HG03025 (cell line): ENCODE results near the gene PPDPF.

Source experiments
- ATAC-seq: cut with Tn5 transposase; IDR thresholded peaks from one replicate; pipeline ENCODE4 v1.9.1; 2021; ENCODE audit warnings: mild to moderate bottlenecking, moderate library complexity; ENCODE audit not compliant: unreplicated experiment, low FRiP score

Gene PPDPF

GRCh38 chr20:63487116-63487764, 33.3 kb upstream of the PPDPF start:
- no peak for ATAC-seq

GRCh38 chr20:63487781-63488241, 32.8 kb upstream of the PPDPF start:
- no peak for ATAC-seq

DNA sequence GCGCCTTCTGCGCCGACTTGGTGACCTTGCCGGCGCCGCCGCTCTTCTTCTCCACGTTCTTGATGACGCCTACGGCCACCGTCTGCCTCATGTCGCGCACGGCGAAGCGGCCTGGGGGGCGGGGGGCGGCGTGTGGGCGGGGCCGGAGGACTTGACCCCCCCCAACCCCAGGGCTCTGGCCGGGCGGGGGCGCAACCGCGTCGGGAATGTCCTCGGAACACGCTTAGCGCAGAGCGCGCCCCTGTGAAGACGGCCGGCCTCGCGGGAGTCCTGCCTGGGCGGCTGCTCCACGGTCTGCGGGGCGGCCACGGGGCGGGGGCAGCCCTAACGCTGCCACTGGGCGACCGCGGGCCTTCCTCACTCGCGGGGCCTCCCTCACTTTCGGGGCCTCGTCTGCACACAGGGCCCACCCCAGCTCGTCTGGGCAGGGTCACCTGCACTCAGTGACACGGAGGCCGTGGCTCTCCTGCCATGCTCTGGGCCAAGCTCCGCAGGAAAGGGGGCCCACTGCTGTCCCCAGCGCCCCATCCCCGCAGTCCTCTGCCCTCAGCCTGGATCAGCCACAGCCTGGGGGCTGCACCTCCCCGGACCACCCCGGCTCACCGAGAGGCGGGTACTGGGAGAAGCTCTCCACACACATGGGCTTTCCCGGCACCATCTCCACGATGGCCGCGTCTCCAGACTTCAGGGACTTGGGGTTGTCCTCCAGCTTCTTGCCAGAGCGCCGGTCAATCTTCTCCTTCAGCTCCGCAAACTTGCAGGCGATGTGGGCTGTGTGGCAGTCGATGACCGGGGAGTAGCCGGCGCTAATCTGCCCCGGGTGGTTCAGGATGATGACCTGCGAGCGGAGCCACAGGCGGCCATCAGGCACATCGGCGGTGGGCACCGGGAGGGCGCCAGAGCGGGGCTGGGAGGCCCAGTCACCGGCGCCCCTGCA, 32.0 kb upstream of the PPDPF start:
- no peak for ATAC-seq

- no peak for ATAC-seq
These were observed 30.1 kb upstream of the PPDPF start for GRCh38 chr20:63490416-63490815.

GRCh38 chr20:63491078-63491477, 29.5 kb upstream of the PPDPF start:
- ATAC-seq = no peak

DNA sequence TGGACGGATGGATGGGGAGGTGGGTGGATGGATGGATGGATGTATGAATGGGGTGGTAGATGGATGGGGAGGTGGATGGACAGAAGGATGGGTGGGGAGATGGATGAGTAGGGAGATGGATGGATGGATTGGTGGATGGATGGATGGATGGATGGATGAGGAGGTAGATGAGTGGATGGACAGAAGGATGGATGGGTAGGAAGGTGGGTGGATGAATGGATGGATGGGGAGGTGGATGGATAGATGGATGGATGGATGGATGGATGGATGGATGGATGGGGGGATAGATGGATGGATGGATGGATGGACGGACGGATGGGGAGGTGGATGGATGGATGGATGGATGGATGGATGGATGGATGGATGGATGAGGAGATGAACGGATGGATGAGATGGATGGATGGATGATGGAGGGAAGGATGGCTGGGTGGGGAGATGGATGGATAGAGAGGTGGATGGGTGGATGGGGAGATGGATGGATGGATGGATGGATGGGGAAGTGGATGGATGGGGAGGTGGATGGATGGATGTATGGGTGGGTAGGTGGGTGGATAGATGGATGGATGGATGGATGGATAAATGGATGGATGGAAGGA, 28.8 kb upstream of the PPDPF start:
- no peak for ATAC-seq

GRCh38 chr20:63492518-63492917, 28.0 kb upstream of the PPDPF start:
- no peak for ATAC-seq

GRCh38 chr20:63492982-63493381, 27.6 kb upstream of the PPDPF start:
- ATAC-seq = no peak

GRCh38 chr20:63493563-63494020, 27.0 kb upstream of the PPDPF start:
- ATAC-seq = no peak

DNA sequence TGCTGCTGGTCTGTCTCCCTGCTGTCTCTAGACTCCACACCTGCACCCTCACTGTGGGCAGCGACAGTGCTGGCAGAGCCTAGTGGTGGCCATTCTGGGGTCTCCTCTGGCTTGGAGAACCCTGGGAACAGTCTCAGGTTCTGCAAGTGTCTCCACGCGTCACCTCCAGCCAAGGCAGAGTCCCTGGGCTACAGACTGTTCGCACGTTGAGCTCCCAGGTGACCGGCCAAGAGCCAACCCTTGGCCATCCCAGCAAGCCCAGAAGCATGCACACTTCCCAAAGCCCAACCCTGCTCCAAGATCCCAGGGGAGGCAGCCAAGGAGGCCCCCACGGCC, 26.5 kb upstream of the PPDPF start:
- ATAC-seq = no peak

GRCh38 chr20:63494420-63495166, 26.0 kb upstream of the PPDPF start:
- no peak for ATAC-seq

GRCh38 chr20:63495167-63495720, 25.3 kb upstream of the PPDPF start:
- no peak for ATAC-seq

DNA sequence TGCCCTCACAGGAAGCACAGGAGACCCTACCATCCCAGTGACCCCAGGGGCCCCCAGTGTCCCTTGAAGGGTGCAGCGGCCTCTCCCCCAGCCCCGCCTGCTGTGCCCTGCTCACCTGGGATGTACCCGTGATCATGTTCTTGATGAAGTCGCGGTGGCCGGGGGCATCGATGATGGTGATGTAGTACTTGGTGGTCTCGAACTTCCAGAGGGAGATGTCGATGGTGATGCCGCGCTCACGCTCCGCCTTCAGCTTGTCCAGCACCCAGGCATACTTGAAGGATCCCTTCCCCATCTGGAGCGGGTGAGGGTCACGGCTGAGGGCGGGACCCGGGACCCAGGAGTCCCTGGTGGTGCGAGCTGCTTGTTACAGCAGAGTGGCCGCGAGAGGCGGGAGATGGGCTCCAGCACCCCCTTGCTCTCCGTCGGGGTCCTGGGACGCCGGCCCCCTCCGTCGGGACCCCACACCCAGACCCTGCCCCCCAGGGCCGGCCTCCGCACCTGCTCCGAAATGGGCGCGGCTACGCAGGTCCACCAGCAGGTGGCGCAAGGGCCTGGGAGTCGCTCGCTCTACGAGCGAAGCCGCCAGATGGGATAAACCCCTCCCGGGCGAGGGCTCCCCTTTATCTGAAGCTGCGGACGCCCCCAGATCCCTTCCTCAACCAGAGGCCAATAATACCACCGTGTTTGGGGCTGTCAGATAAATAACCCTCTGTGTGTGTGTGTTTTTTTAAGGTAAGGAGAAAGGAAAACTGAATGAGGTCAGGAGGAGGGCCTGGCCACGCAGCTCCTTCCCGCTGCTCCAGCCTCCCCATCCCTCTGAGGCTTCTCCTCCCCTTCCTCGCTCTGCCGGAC, 24.6 kb upstream of the PPDPF start:
- no peak for ATAC-seq

DNA sequence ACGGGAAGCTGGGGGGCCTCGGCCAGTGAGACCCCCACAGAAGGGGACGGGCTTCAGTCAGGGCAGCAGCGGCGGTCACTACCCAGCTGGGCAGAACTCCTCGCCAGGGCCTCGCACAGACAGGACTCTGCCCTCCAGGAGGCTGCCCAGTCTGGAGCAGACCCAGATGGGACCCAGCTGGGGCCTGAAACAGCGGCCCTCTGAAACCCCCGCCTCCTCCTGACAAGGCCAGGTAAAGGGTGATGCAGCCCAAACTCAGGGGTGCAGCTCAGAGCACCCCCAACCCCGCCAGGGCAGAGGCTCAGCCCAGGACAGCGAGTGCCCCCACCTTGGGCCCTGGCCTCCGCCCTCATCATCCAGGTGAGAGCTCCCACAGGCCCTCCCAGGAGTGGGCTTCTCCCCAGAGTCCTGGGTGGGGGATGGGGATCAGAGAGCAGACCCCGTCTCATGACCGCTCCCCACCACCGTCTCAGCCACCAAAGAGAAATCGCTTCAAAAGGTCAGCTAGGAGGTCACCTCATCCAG, 23.9 kb upstream of the PPDPF start:
- no peak for ATAC-seq

GRCh38 chr20:63497138-63497945, 23.2 kb upstream of the PPDPF start:
- ATAC-seq = no peak

- ATAC-seq = no peak
These were observed 22.3 kb upstream of the PPDPF start for GRCh38 chr20:63497946-63498935.

DNA sequence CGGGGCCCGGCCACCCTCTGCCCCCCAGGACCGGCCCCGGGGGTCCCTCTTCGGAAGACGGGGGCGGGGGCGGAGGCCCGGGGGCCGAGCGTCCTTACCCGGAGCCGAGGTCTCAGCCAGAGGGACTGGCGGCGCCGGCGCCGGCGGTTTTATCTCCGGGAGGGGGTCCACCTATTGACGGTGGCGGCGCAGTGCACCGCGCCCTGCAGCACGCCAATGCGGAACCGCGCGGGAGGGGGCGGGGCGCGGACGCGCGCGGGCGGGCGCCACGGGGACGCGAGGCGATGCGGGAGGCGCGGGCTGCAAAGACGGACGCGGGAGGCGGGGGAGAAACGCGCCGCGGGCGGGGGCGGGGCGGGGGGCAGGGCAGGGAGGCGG, 21.6 kb upstream of the PPDPF start, which contains the start of gene EEF1A2:
TSS of gene EEF1A2 (minus strand) at position 124 of the 378 bp plus-strand sequence. CDS start 1,320 bp downstream, outside the sequence.
- no peak for ATAC-seq
